Measurements from ENCODE around the gene PKD2L1.

GRCh38 chr10:100245484-100246220 is 84.4 kb downstream of the PKD2L1 start:
- TF ChIP-seq EZH2 (IDR thresholded peaks at IDR 0.05; ENCODE audit: borderline replicate concordance, insufficient read depth, low read length, poor library complexity, severe bottlenecking) (no peak), POLR2AphosphoS5 (IDR thresholded peaks at IDR 0.05) (no peak), EP300 (conservative IDR thresholded peaks at IDR 0.05; ENCODE audit: poor library complexity, severe bottlenecking) (no peak), CTCF (IDR thresholded peaks at IDR 0.05; ENCODE audit: poor library complexity, severe bottlenecking) (no peak), RAD21 (conservative IDR thresholded peaks at IDR 0.05) (no peak), TAF1 (IDR thresholded peaks at IDR 0.05; ENCODE audit: low read depth) (no peak), SMC3 (conservative IDR thresholded peaks at IDR 0.05; ENCODE audit: poor library complexity) (no peak)
- TF ChIP-seq, protein P1, sequence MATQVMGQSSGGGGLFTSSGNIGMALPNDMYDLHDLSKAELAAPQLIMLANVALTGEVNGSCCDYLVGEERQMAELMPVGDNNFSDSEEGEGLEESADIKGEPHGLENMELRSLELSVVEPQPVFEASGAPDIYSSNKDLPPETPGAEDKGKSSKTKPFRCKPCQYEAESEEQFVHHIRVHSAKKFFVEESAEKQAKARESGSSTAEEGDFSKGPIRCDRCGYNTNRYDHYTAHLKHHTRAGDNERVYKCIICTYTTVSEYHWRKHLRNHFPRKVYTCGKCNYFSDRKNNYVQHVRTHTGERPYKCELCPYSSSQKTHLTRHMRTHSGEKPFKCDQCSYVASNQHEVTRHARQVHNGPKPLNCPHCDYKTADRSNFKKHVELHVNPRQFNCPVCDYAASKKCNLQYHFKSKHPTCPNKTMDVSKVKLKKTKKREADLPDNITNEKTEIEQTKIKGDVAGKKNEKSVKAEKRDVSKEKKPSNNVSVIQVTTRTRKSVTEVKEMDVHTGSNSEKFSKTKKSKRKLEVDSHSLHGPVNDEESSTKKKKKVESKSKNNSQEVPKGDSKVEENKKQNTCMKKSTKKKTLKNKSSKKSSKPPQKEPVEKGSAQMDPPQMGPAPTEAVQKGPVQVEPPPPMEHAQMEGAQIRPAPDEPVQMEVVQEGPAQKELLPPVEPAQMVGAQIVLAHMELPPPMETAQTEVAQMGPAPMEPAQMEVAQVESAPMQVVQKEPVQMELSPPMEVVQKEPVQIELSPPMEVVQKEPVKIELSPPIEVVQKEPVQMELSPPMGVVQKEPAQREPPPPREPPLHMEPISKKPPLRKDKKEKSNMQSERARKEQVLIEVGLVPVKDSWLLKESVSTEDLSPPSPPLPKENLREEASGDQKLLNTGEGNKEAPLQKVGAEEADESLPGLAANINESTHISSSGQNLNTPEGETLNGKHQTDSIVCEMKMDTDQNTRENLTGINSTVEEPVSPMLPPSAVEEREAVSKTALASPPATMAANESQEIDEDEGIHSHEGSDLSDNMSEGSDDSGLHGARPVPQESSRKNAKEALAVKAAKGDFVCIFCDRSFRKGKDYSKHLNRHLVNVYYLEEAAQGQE (IDR thresholded peaks at IDR 0.05; ENCODE audit: borderline replicate concordance): no peak
